D721Med (cell line): Measurements from ENCODE around the gene ARHGAP11A.

Experiments used
- DNase-seq: peaks from one replicate; pipeline ENCODE4 v3.0.0; 2011; ENCODE audit warnings: low spot score; ENCODE audit not compliant: insufficient read length
- FAIRE-seq: peaks from 2 replicates; lab custom pipeline; 2011; peaks lifted over from hg19 to GRCh38; lab: Jason Lieb, UNC
- CTCF ChIP-seq: IDR thresholded peaks from 2 replicates; pipeline ENCODE4 v1.5.1; 2012; ENCODE audit warnings: mild to moderate bottlenecking, control low read depth; ENCODE audit not compliant: insufficient read depth; ENCODE audit errors: missing control alignments

ARHGAP11A gene

DNA sequence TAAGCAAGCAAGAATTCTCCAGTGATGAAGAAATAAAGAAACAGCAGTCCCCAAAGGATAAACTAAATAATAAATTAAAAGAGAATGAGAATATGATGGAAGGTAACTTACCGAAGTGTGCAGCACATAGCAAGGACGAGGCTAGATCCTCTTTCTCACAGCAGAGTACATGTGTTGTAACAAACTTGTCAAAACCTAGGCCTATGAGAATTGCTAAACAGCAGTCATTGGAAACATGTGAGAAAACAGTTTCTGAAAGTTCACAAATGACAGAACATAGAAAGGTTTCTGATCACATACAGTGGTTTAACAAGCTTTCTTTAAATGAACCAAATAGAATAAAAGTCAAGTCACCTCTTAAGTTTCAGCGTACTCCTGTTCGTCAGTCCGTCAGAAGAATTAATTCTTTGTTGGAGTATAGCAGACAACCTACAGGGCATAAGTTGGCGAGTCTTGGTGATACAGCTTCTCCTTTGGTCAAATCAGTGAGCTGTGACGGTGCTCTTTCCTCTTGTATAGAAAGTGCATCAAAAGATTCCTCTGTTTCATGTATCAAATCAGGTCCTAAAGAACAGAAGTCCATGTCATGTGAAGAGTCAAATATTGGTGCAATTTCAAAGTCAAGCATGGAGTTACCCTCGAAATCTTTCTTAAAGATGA is 21.7 kb downstream of the ARHGAP11A start:
- DNase-seq = no peak
- no peak for TF ChIP-seq CTCF
- FAIRE-seq = peak; percentile 41

DNA sequence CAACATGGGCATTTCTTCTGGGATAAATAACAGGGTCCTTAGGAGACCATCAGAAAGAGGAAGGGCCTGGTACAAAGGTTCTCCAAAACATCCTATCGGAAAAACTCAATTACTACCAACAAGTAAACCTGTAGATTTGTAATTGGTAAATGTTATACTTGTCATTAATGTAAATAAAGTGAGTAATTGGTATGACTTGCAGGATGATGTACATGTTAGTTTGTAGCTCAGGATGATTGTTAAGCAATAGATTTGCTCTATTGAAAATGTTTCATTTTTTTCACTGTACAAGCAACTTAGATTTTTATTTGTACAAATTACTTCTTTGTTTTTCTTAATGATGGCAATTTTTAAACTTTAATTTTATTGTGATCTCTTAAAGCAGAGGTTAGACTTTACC is 22.4 kb downstream of the ARHGAP11A start:
- DNase-seq (no peak), FAIRE-seq (no peak)
- TF ChIP-seq CTCF = no peak

- DNase-seq = no peak
- TF ChIP-seq CTCF = no peak
- no peak for FAIRE-seq
Measured at GRCh38 chr15:32641517-32642059, 26.3 kb downstream of the ARHGAP11A start, which contains the start of gene SCG5. SCG5 (plus strand) TSS chr15:32641710; CDS start chr15:32643593, 1,883 bp downstream.

DNA sequence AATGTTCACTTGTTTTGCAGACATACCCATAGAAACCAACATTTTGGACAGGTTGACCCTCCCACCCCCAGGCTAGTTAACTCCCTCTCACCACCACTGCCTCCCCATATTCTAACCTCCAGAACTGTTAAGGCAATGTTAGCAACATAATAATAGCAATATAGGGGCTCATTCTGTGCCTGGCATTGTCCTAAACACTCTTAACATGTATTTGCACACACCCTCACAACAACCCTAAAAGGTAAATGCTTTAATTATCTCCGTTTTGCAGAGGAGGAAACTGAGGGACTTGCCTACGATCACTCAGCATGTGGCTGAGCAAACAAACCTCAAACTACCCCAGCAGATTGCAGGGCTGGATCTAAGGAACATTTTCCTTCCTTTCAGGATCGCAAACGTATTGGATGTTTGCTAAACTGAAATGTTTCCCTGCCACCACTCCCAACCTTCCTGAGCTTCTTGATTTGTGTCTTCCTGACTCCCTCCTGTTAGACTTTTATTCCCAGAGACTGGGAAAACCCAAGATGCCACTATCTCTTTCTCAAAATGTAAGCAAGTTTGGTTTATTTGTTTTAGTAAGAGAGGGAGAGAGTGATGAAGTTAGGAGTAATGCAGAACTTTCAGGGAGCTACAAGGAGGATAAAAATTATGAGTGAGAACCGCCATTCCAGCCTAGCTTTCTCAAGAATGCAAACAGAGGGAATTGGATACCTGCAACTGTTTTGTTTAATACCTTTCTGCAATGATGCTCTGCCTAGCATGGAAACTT is 27.5 kb downstream of the ARHGAP11A start:
- FAIRE-seq (no peak), DNase-seq (no peak)

DNA sequence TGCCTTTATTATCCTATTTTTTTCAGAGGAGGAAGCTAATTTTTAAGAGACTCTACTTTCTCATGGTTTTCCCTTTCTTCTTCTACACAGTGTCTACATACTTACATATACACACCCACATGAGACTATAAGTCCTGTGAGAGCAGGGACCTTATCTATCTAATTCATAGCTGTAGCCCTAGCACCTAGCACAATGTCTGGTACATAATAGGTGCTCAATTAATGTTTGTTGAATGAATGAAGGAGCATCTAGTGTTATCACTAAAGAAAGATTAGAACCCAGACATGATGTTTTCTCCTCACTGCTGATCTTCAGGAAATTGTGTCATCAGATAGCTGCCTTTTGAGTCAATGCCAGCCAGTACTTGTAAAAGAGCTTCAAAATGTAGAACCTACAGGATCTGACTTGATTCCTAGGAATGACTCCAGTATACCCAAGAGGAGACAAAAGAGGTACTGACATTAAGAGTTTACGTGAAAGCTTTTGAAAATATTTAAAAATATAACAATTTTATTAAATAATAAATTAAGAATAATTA is 28.7 kb downstream of the ARHGAP11A start:
- DNase-seq = no peak
- no peak for FAIRE-seq

More for the DNA sequence above, 27.5 kb downstream of the ARHGAP11A start:
- TF ChIP-seq CTCF = no peak

GRCh38 chr15:32646291-32646690 is 31.0 kb downstream of the ARHGAP11A start:
- TF ChIP-seq CTCF = no peak
- FAIRE-seq (no peak), DNase-seq (no peak)

More for the DNA sequence above, 28.7 kb downstream of the ARHGAP11A start:
- TF ChIP-seq CTCF = no peak
